Spleen (tissue), 11 donors: ENCODE results near the gene SLC22A9. TPM values are rescaled to one million over a fixed set of nuclear protein-coding genes. Genes with fewer than 3 reads are reported as not detected.

Experiments
- DNase-seq: peaks from one replicate; pipeline ENCODE4 v3.0.0-alpha.2; 2020
- H3K27ac ChIP-seq, 8 donors: fragments of 200-600 bp; sonication (generic) in 7 of 8; 1 replicate in 4 of 8; 2 replicates in 4 of 8; pipeline versions ENCODE4 v1.5.0 to v1.8.0; 2016 to 2021; ENCODE audit warnings: inconsistent platforms in 4 of 8, mild to moderate bottlenecking in 4 of 8, moderate library complexity in 1 of 8
- H3K27me3 ChIP-seq, 7 donors: fragments of 200-600 bp; sonication (generic) in 6 of 7; replicated peaks in 1 of 7; 1 replicate in 4 of 7; 2 replicates in 3 of 7; pipeline versions ENCODE4 v1.5.0 to v1.8.0; 2016 to 2021; ENCODE audit warnings: inconsistent platforms in 3 of 7, mild to moderate bottlenecking in 1 of 7
- H3K36me3 ChIP-seq, 6 donors: fragments of 200-600 bp; sonication (generic) in 5 of 6; 1 replicate in 4 of 6; 2 replicates in 2 of 6; pipeline versions ENCODE4 v1.5.0 to v1.8.0; 2016 to 2021; ENCODE audit warnings: inconsistent platforms in 2 of 6
- H3K4me1 ChIP-seq, 6 donors: fragments of 200-600 bp; sonication (generic) in 5 of 6; 1 replicate in 3 of 6; 2 replicates in 3 of 6; pipeline versions ENCODE4 v1.5.0 to v1.8.0; 2016 to 2021; ENCODE audit warnings: inconsistent platforms in 3 of 6
- H3K4me3 ChIP-seq, 8 donors: fragments of 200-600 bp; sonication (generic) in 7 of 8; 1 replicate in 4 of 8; 2 replicates in 4 of 8; pipeline versions ENCODE4 v1.5.0 to v1.8.0; 2016 to 2021; ENCODE audit warnings: inconsistent platforms in 4 of 8, mild to moderate bottlenecking in 4 of 8, moderate library complexity in 2 of 8
- H3K9me3 ChIP-seq, 8 donors: fragments of 200-600 bp; sonication (generic) in 7 of 8; 1 replicate in 4 of 8; 2 replicates in 4 of 8; pipeline versions ENCODE4 v1.5.0 to v1.8.0; 2016 to 2021; ENCODE audit warnings: inconsistent platforms in 4 of 8
- POLR2A ChIP-seq, 3 donors: fragments of 450-650 bp; IDR thresholded peaks; one replicate each; pipeline ENCODE4 v1.5.1; 2017; ENCODE audit warnings: antibody characterized with exemption in 3 of 3, mild to moderate bottlenecking in 1 of 3
- POLR2AphosphoS5 ChIP-seq, 3 donors: sonication (generic); formaldehyde crosslinking; IDR thresholded peaks; one replicate each; pipeline ENCODE4 v1.5.1; 2017; ENCODE audit warnings: antibody characterized with exemption in 3 of 3
- WGBS, 5 donors: extraction: QIAGEN DNeasy Blood & Tissue Kit in 3 of 5; methylation state at CpG; one replicate each; pipeline versions ENCODE4 v1.1.5 to v1.1.7; 2013 to 2018; 5-methylcytosine and 5-hydroxymethylcytosine counted together
- intact Hi-C: fragments of 100-400 bp; cut with DNase I; formaldehyde crosslinking; loops from one replicate; pipeline ENCODE4 v1.15.0; 2023; ENCODE audit warnings: low total_unique reads
- polyA plus RNA-seq, 3 donors: library from polyadenylated mRNA; stranded (reverse); fragments of 200-250 nt; gene quantifications; one replicate each; pipeline ENCODE4 v1.2.1, GENCODE V29; 2013
- total RNA-seq, 7 donors: library from RNA; depleted of rRNA in 3 of 7; stranded (reverse); fragments of >200 nt in 3 of 7; fragmentation: NEBNext Ultra II Directional in 4 of 7; extraction: Animal tissue kit (Norgen Biotek cat#: 25700) in 4 of 7; gene quantifications; one replicate each; pipeline versions ENCODE4 v1.1.0 to v1.2.1, GENCODE V29; 2016 to 2021
- TF ChIP-seq, protein P1 (sequence below), 11 experiments: fragments of 200-600 bp in 7 of 11; fragments of 450-650 bp in 4 of 11; sonication (generic) in 4 of 11; IDR thresholded peaks in 8 of 11; conservative IDR thresholded peaks in 3 of 11; 1 replicate in 7 of 11; 2 replicates in 4 of 11; pipeline versions ENCODE4 v1.4.0 to v1.8.0; 2016 to 2021; ENCODE audit warnings: antibody characterized with exemption in 11 of 11, inconsistent platforms in 4 of 11, mild to moderate bottlenecking in 1 of 11
- donor health status: healthy with polysubstance abuse.
- donor health status: DM: no; HTN: no; CAD: no; lungs with moderate emphysema.
- donor health status: DM: no; HTN: no; CAD: no.
- donor health status: Bipolar disorder and iron deficiency.
- donor health status: healthy.
- donor health status: DM: no; HTN: no; CAD: no.
- donor health status: DM: yes; HTN: yes; CAD: no.

The SLC22A9 gene
- total and polyA plus RNA-seq, 10 donors, result 0.06 TPM; not detected in 9

DNA sequence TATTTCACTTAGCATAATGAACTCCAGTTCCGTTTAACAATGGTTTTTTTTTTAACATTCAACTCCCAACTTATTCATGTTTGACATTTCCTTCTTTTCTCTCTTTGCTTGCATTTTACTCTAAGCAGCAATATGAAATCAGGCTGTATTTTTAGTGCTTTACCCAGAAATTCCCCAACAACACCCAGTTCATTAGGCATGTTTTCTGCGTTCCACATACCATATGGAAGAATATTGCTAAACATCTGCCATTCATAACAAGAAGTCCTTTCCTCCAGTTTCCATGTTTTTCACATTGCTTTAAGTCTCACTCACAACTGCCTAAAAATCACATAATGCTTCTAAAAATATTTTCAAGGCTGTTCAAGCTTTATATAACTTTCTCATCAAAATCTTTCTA is 75.5 kb downstream of the SLC22A9 start:
- no peak overlapping the region for H3K27ac ChIP-seq
- DNase-seq, result no peak
- TF ChIP-seq POLR2AphosphoS5 (IDR thresholded peaks at IDR 0.05), result no peak
- no peak for TF ChIP-seq POLR2A (IDR thresholded peaks at IDR 0.05)
- TF ChIP-seq, protein P1, sequence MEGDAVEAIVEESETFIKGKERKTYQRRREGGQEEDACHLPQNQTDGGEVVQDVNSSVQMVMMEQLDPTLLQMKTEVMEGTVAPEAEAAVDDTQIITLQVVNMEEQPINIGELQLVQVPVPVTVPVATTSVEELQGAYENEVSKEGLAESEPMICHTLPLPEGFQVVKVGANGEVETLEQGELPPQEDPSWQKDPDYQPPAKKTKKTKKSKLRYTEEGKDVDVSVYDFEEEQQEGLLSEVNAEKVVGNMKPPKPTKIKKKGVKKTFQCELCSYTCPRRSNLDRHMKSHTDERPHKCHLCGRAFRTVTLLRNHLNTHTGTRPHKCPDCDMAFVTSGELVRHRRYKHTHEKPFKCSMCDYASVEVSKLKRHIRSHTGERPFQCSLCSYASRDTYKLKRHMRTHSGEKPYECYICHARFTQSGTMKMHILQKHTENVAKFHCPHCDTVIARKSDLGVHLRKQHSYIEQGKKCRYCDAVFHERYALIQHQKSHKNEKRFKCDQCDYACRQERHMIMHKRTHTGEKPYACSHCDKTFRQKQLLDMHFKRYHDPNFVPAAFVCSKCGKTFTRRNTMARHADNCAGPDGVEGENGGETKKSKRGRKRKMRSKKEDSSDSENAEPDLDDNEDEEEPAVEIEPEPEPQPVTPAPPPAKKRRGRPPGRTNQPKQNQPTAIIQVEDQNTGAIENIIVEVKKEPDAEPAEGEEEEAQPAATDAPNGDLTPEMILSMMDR (IDR thresholded peaks at IDR 0.05 in 8 of 11, conservative IDR thresholded peaks at IDR 0.05 in 3 of 11), result no peak
- H3K9me3 ChIP-seq, result peaks cover 0 to 7% (median 0%) of the 10 kb centered on the region in 8 donors
- no peaks in the 10 kb centered on the region for H3K27me3 ChIP-seq
- no peak overlapping the region for H3K4me3 ChIP-seq
- no peaks in the 10 kb centered on the region for H3K4me1 ChIP-seq
- 60 to 87% (median 79%) methylated on average over 2 of the region's 2 CpGs for WGBS, 5 donors
- no peaks in the 10 kb centered on the region for H3K36me3 ChIP-seq
- intact Hi-C loops, result no loop called here

DNA sequence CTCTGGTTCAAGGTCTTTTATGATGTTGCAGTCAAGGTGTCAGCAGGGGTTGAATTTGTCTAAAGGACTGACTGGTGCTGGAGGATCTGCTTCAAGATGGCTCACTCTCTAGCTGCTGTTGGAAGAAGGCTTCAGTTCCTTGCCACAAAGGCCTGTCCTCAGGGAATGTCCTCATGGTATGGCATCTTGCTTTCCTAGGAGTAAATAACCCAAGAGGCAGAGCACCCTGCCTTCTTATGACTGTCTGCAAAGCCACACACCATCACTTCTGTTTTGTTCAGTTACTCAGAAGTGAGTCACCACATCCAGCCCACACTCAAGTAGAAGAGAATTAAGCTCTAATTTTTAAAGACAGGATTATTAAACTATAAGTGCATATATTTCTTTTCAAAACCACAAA is 76.1 kb downstream of the SLC22A9 start:
- H3K36me3 ChIP-seq, result no peaks in the 10 kb centered on the region
- TF ChIP-seq POLR2A (IDR thresholded peaks at IDR 0.05) (no peak), POLR2AphosphoS5 (IDR thresholded peaks at IDR 0.05) (no peak)
- TF ChIP-seq, protein P1 (IDR thresholded peaks at IDR 0.05 in 8 of 11, conservative IDR thresholded peaks at IDR 0.05 in 3 of 11), result no peak
- no peaks in the 10 kb centered on the region for H3K4me1 ChIP-seq
- H3K9me3 ChIP-seq, result peaks cover 0 to 7% (median 0%) of the 10 kb centered on the region in 8 donors
- H3K27ac ChIP-seq, result no peak overlapping the region
- no peak overlapping the region for H3K4me3 ChIP-seq
- no peaks in the 10 kb centered on the region for H3K27me3 ChIP-seq
- DNase-seq, result no peak
- intact Hi-C loops, result no loop called here

DNA sequence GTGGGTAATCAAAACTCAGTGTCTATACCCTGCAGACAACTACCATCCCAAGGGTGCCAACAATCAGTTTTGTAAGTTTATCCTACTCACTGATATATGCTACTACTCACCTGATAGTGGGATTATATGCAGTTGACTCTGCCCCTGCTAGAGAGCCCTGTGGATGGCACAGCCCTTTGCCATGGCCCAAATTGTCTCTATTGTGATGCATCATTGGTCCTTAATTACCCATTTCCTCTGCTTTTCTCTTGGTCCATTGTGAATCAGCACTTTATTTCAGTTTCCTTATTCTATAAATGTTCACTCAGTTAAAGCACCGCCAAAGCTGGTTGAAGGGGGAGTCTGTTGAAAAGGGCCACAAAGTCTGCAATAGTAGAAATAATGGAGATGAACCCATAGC is 79.1 kb downstream of the SLC22A9 start:
- no peak for TF ChIP-seq POLR2AphosphoS5 (IDR thresholded peaks at IDR 0.05)
- no peak for TF ChIP-seq POLR2A (IDR thresholded peaks at IDR 0.05)
- TF ChIP-seq, protein P1 (IDR thresholded peaks at IDR 0.05 in 8 of 11, conservative IDR thresholded peaks at IDR 0.05 in 3 of 11), result no peak
- no peak for DNase-seq
- H3K27ac ChIP-seq, result no peak overlapping the region
- no peaks in the 10 kb centered on the region for H3K9me3 ChIP-seq
- no peaks in the 10 kb centered on the region for H3K4me1 ChIP-seq
- H3K36me3 ChIP-seq, result no peaks in the 10 kb centered on the region
- no peak overlapping the region for H3K4me3 ChIP-seq
- intact Hi-C loops, result no loop called here
- no peaks in the 10 kb centered on the region for H3K27me3 ChIP-seq
- WGBS, 5 donors, result 5 to 19% (median 7%) methylated on average over 1 of the region's 1 CpG

DNA sequence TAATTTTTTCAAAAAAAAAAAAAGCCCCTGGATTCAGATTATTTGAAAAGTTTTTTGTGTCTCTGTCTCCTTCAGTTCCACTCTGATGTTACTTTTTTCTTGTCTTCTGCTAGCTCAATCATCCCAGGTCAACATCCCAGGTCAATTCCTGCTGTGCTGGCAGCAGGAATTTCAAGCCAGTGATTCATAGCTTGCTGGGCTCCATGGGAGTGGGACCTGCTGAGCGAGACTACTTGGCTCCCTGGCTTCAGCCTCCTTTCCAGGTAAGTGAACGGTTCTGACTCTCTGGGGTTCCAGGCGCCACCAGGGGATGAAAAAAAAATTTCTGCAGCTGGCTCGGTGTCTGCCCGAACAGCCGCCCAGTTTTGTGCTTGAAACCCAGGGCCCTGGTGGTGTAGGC is 90.0 kb downstream of the SLC22A9 start:
- H3K4me1 ChIP-seq, result no peaks in the 10 kb centered on the region
- H3K4me3 ChIP-seq, result no peak overlapping the region
- WGBS, 5 donors, result 65 to 86% (median 76%) methylated on average over 6 of the region's 6 CpGs
- intact Hi-C loops, result no loop called here
- peaks cover 0 to 28% (median 0%) of the 10 kb centered on the region in 7 donors for H3K27me3 ChIP-seq
- no peak overlapping the region for H3K27ac ChIP-seq
- no peak for DNase-seq
- H3K36me3 ChIP-seq, result no peaks in the 10 kb centered on the region
- no peaks in the 10 kb centered on the region for H3K9me3 ChIP-seq
- no peak for TF ChIP-seq POLR2AphosphoS5 (IDR thresholded peaks at IDR 0.05)
- TF ChIP-seq, protein P1 (IDR thresholded peaks at IDR 0.05 in 8 of 11, conservative IDR thresholded peaks at IDR 0.05 in 3 of 11), result no peak
- TF ChIP-seq POLR2A (IDR thresholded peaks at IDR 0.05), result no peak

Other genes starting within 250 kb of the SLC22A9 start
- gene SLC22A24, start 225.6 kb upstream of the SLC22A9 start, total RNA-seq, result not detected
- not detected for gene SLC22A24, start 225.6 kb upstream of the SLC22A9 start, polyA plus RNA-seq
- not detected for gene SLC22A25, start 126.2 kb upstream of the SLC22A9 start, total RNA-seq
- under 1 TPM in 1 of 3 donors, not detected in 2; 0.06 TPM for gene SLC22A25, start 126.2 kb upstream of the SLC22A9 start, polyA plus RNA-seq
- gene PLAAT5, start 121.4 kb downstream of the SLC22A9 start, total RNA-seq, result under 1 TPM in 4 of 7 donors, not detected in 3; 0.22 to 0.54 (median 0.30) TPM
- gene PLAAT5, start 121.4 kb downstream of the SLC22A9 start, polyA plus RNA-seq, result under 1 TPM in 2 of 3 donors, not detected in 1; 0.10 to 0.11 TPM
- 1 to 10 TPM in 4 of 7 donors, under 1 TPM in 2, not detected in 1; 0.88 to 3.5 (median 2.0) TPM for gene LGALS12, start 136.3 kb downstream of the SLC22A9 start, total RNA-seq
- gene LGALS12, start 136.3 kb downstream of the SLC22A9 start, polyA plus RNA-seq, result under 1 TPM; 0.24 to 0.30 (median 0.26) TPM
- 100 to 1,000 TPM in 1 of 7 donors, 10 to 100 TPM in 6; 55.6 to 101 (median 65.3) TPM for gene PLAAT4, start 167.0 kb downstream of the SLC22A9 start, total RNA-seq
- gene PLAAT4, start 167.0 kb downstream of the SLC22A9 start, polyA plus RNA-seq, result 100 to 1,000 TPM in 1 of 3 donors, 10 to 100 TPM in 2; 78.6 to 105 (median 98.6) TPM
- 1 to 10 TPM in 1 of 7 donors, not detected in 6; 1.3 TPM for gene PLAAT2, start 193.6 kb downstream of the SLC22A9 start, total RNA-seq
- gene PLAAT2, start 193.6 kb downstream of the SLC22A9 start, polyA plus RNA-seq, result under 1 TPM in 2 of 3 donors, not detected in 1; 0.16 to 0.18 TPM
- gene PLAAT3, start 244.6 kb downstream of the SLC22A9 start, total RNA-seq, result 10 to 100 TPM; 14.5 to 35.1 (median 24.9) TPM
- gene PLAAT3, start 244.6 kb downstream of the SLC22A9 start, polyA plus RNA-seq, result 10 to 100 TPM; 15.9 to 25.6 (median 24.6) TPM